Measurements from ENCODE around the gene SCUBE2.

GRCh38 chr11:9057888-9058287, 33.5 kb downstream of the SCUBE2 start:
- TF ChIP-seq CTCF (conservative IDR thresholded peaks at IDR 0.05; ENCODE audit: low read depth, low read length), result no peak
- no peak for TF ChIP-seq EZH2phosphoT487 (IDR thresholded peaks at IDR 0.05; ENCODE audit: borderline replicate concordance, low read length)

Measured in PC-3 (cell line).